Measurements from ENCODE around the gene SAP25. TPM values are rescaled to one million over a fixed set of nuclear protein-coding genes. Genes with fewer than 3 reads are reported as not detected.

Gene SAP25
- total RNA-seq, 2 experiments from 2014 or later, result 52.0 to 53.4 TPM

GRCh38 chr7:100582041-100582579 is 8.4 kb upstream of the SAP25 start:
- Mint-ChIP-seq H3K4me3 (peak overlapping the region; percentile 97), H3K36me3 (ENCODE audit: low read depth) (peaks cover 22% of the 10 kb centered on the region), H3K27me3 (no peaks in the 10 kb centered on the region), H3K27ac (no peak overlapping the region), H3K9me3 (no peaks in the 10 kb centered on the region), H3K4me1 (ENCODE audit: low read depth) (peaks cover 28% of the 10 kb centered on the region)
- CTCF ChIA-PET, result no interaction called here
- intact Hi-C loops (cut with DNase I, micrococcal nuclease), result loop anchor here in 1 of 2 experiments (2.0 kb wide), 3 partner anchors 17 to 95 kb away; partner anchors contain the start of gene PCOLCE
- H3K9me3 ChIP-seq (ENCODE audit: control insufficient read depth in 1 of 2, insufficient read depth in 1 of 2, low read length in 2 of 2), result no peaks in the 10 kb centered on the region
- H3K27me3 ChIP-seq (ENCODE audit: control insufficient read depth in 1 of 2, insufficient read depth in 2 of 2, low read length in 2 of 2), result no peaks in the 10 kb centered on the region
- ATAC-seq (ENCODE audit: poor library complexity) (no peak), DNase-seq (peak in 1 of 14 experiments; percentile 26)
- H3K27ac ChIP-seq (ENCODE audit: low read depth in 1 of 2, low read length in 2 of 2), result peak overlapping the region; percentile 93 to 96
- no peak for TF ChIP-seq CTCF (IDR thresholded peaks at IDR 0.05)
- POLR2A ChIA-PET, result interaction anchor here (0.8 to 1.4 kb wide), 4 partner anchors 10 to 414 kb away, joined by 3 to 6 read pairs (median 3); partner anchors contain the start of genes AGFG2, GAL3ST4 and MOSPD3
- H3K4me3 ChIP-seq (ENCODE audit: low read length), result peak overlapping the region; percentile 95
- H3K4me1 ChIP-seq (ENCODE audit: insufficient read depth, low read length), result peaks cover 61% of the 10 kb centered on the region
- peaks cover 58% of the 10 kb centered on the region for H3K36me3 ChIP-seq (ENCODE audit: insufficient read depth, low read length)

- TF ChIP-seq CTCF (IDR thresholded peaks at IDR 0.05), result no peak
Measured at GRCh38 chr7:100580466-100581283, 7.0 kb upstream of the SAP25 start.

GRCh38 chr7:100578246-100579183 is 4.8 kb upstream of the SAP25 start:
- Histone ChIP-seq H3K4me1 (ENCODE audit: insufficient read depth, low read length) (peaks cover 36% of the 10 kb centered on the region), H3K27ac (ENCODE audit: low read depth in 1 of 2, low read length in 2 of 2) (peak overlapping the region in 1 of 2 donors; percentile 10), H3K36me3 (ENCODE audit: insufficient read depth, low read length) (peaks cover 91% of the 10 kb centered on the region), H3K4me3 (ENCODE audit: low read length) (no peak overlapping the region), H3K27me3 (ENCODE audit: control insufficient read depth in 1 of 2, insufficient read depth in 2 of 2, low read length in 2 of 2) (no peaks in the 10 kb centered on the region), H3K9me3 (ENCODE audit: control insufficient read depth in 1 of 2, insufficient read depth in 1 of 2, low read length in 2 of 2) (no peaks in the 10 kb centered on the region)
- intact Hi-C loops (cut with DNase I, micrococcal nuclease), result no loop called here
- peaks cover 13% of the 10 kb centered on the region for H3K4me1 Mint-ChIP-seq (ENCODE audit: low read depth)
- peaks cover 40% of the 10 kb centered on the region for H3K36me3 Mint-ChIP-seq (ENCODE audit: low read depth)
- TF ChIP-seq CTCF (IDR thresholded peaks at IDR 0.05), result no peak
- ChIA-PET CTCF (interaction anchor here (1.6 kb wide), 1 partner anchor 127 kb away, joined by 3 read pairs; no protein-coding TSS in a partner anchor), POLR2A (interaction anchor here (0.7 to 3.4 kb wide), 2 partner anchors 8 to 62 kb away, joined by 3 to 15 read pairs; partner anchors contain the start of genes FBXO24 and LRCH4)
- H3K27ac Mint-ChIP-seq, result no peak overlapping the region
- H3K27me3 Mint-ChIP-seq, result no peaks in the 10 kb centered on the region
- H3K4me3 Mint-ChIP-seq, result no peak overlapping the region
- no peaks in the 10 kb centered on the region for H3K9me3 Mint-ChIP-seq
- ATAC-seq (ENCODE audit: poor library complexity) (no peak), DNase-seq (no peak)

More at GRCh38 chr7:100580466-100581283, 7.0 kb upstream of the SAP25 start:
- no peaks in the 10 kb centered on the region for H3K9me3 ChIP-seq (ENCODE audit: control insufficient read depth in 1 of 2, insufficient read depth in 1 of 2, low read length in 2 of 2)
- H3K4me3 ChIP-seq (ENCODE audit: low read length), result no peak overlapping the region
- H3K9me3 Mint-ChIP-seq, result no peaks in the 10 kb centered on the region
- CTCF ChIA-PET, result no interaction called here
- ATAC-seq (ENCODE audit: poor library complexity) (no peak), DNase-seq (no peak)
- POLR2A ChIA-PET, result interaction anchor here (1.3 to 1.4 kb wide), 2 partner anchors 32 to 42 kb away, joined by 3 to 6 read pairs; partner anchors contain the start of genes AGFG2 and MOSPD3
- H3K27ac Mint-ChIP-seq, result no peak overlapping the region
- no peak overlapping the region for H3K27ac ChIP-seq (ENCODE audit: low read depth in 1 of 2, low read length in 2 of 2)
- no peak overlapping the region for H3K4me3 Mint-ChIP-seq
- H3K4me1 Mint-ChIP-seq (ENCODE audit: low read depth), result peaks cover 24% of the 10 kb centered on the region
- peaks cover 55% of the 10 kb centered on the region for H3K4me1 ChIP-seq (ENCODE audit: insufficient read depth, low read length)
- H3K27me3 ChIP-seq (ENCODE audit: control insufficient read depth in 1 of 2, insufficient read depth in 2 of 2, low read length in 2 of 2), result no peaks in the 10 kb centered on the region
- peaks cover 37% of the 10 kb centered on the region for H3K36me3 Mint-ChIP-seq (ENCODE audit: low read depth)
- H3K27me3 Mint-ChIP-seq, result no peaks in the 10 kb centered on the region
- intact Hi-C loops (cut with DNase I, micrococcal nuclease), result no loop called here
- peaks cover 72% of the 10 kb centered on the region for H3K36me3 ChIP-seq (ENCODE audit: insufficient read depth, low read length)

Measured in CD4-positive, alpha-beta T cell (primary cell).